ENCODE measurements around the gene ELAVL3.
A peak's percentile ranks its signal among the peaks of the same experiment; 100 is the strongest.

The ELAVL3 gene

DNA sequence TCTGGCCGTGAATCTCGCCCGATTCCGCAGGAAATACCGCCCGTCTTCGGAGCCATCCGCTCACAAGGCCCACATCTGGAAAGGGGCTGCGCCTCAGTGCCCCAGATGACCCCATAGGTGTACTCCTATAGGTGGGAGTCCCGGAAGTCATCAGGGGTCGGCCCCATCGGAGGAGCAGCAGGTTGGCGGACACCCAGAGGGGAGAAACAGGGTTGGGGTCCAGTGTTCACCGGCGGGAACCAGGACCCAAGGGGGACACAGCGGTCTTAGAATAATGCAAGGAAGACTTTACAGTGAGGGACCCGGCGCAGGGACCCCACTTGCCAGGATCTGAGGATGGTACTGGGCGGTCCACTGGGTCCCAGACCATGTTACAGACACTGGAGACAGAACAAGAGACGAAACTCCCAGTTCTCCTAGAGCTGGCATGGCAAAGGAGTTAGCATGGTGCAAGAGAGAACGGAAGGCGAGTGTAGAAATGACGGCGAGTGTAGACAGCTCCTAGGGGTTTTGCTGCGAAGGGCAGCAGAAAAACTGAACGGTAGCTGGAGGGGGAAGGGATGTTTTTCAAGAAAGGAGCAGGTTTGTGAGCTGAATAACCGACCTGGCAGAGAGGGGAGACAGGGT, 57.6 kb downstream of the ELAVL3 start:
- peaks cover 4% of the 10 kb centered on the region for H3K79me2 ChIP-seq
- peak overlapping the region; percentile 98 for H3K4me2 ChIP-seq (ENCODE audit: low read length)
- peaks cover 19% of the 10 kb centered on the region for H3K4me1 ChIP-seq
- no peaks in the 10 kb centered on the region for H3K9me3 ChIP-seq (ENCODE audit: control insufficient read depth, low read length)
- H3K9ac ChIP-seq, result no peak overlapping the region
- TF ChIP-seq, protein P1, sequence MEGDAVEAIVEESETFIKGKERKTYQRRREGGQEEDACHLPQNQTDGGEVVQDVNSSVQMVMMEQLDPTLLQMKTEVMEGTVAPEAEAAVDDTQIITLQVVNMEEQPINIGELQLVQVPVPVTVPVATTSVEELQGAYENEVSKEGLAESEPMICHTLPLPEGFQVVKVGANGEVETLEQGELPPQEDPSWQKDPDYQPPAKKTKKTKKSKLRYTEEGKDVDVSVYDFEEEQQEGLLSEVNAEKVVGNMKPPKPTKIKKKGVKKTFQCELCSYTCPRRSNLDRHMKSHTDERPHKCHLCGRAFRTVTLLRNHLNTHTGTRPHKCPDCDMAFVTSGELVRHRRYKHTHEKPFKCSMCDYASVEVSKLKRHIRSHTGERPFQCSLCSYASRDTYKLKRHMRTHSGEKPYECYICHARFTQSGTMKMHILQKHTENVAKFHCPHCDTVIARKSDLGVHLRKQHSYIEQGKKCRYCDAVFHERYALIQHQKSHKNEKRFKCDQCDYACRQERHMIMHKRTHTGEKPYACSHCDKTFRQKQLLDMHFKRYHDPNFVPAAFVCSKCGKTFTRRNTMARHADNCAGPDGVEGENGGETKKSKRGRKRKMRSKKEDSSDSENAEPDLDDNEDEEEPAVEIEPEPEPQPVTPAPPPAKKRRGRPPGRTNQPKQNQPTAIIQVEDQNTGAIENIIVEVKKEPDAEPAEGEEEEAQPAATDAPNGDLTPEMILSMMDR (IDR thresholded peaks at IDR 0.05), result no peak
- H3K36me3 ChIP-seq (ENCODE audit: control insufficient read depth, insufficient read depth, low read length), result no peaks in the 10 kb centered on the region
- H2AFZ ChIP-seq, result peak overlapping the region; percentile 63
- no peaks in the 10 kb centered on the region for H3K27me3 ChIP-seq (ENCODE audit: control insufficient read depth, insufficient read depth, low read length)
- peak overlapping the region; percentile 78 for H3K4me3 ChIP-seq (ENCODE audit: low read depth, low read length)
- peak overlapping the region; percentile 80 for H3K27ac ChIP-seq

DNA sequence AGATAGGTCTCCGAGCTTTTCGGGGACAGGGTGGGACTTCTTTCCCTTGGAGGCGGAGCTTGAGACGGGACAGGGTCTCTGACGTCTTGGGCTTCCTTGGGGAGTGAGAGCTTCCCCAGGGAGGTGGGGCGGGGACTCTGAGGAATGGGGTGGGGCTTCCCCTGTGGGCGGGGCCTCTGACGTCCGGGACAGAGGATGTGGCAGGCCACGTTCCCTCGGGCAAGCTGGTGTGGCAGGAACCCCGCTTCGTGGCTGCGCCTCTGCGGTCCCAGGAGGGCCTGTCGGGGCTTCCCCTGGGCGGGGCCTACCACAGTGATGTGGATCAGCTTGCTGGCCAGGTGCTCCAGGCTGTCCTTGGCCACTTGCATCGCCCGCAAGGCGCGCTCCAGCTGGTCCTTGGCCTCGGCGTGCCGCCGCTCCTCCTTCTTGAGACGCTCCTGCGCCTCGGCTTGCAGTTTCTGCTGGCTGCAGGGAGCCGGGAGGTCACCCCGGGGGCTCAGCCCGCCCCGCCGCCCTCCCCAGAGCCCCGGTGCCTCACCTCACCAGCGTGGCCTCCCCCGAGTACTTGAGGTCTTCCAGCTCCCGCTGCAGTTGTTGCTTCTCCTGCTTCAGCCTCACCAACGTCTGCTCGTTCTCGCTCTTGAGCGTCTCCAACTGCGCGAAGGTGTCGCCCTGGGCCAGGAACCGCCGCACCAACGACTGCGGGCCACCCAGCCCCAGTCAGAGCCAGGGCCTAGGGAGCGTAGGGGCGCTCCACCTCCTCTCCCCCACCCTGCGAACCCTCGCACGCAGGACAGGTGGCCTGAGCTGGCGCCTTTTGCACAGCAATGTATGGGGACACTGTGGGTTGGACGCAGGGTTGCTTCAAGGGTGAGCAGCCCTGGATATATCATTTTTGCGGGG, 58.4 kb downstream of the ELAVL3 start:
- H3K27me3 ChIP-seq (ENCODE audit: control insufficient read depth, insufficient read depth, low read length), result no peaks in the 10 kb centered on the region
- H3K9me3 ChIP-seq (ENCODE audit: control insufficient read depth, low read length), result no peaks in the 10 kb centered on the region
- H3K4me2 ChIP-seq (ENCODE audit: low read length), result peak overlapping the region; percentile 98
- H3K36me3 ChIP-seq (ENCODE audit: control insufficient read depth, insufficient read depth, low read length), result no peaks in the 10 kb centered on the region
- peaks cover 19% of the 10 kb centered on the region for H3K4me1 ChIP-seq
- H3K27ac ChIP-seq, result no peak overlapping the region
- no peak overlapping the region for H3K4me3 ChIP-seq (ENCODE audit: low read depth, low read length)
- TF ChIP-seq, protein P1 (IDR thresholded peaks at IDR 0.05), result no peak
- peaks cover 4% of the 10 kb centered on the region for H3K79me2 ChIP-seq
- H3K9ac ChIP-seq, result no peak overlapping the region
- H2AFZ ChIP-seq, result no peak overlapping the region

DNA sequence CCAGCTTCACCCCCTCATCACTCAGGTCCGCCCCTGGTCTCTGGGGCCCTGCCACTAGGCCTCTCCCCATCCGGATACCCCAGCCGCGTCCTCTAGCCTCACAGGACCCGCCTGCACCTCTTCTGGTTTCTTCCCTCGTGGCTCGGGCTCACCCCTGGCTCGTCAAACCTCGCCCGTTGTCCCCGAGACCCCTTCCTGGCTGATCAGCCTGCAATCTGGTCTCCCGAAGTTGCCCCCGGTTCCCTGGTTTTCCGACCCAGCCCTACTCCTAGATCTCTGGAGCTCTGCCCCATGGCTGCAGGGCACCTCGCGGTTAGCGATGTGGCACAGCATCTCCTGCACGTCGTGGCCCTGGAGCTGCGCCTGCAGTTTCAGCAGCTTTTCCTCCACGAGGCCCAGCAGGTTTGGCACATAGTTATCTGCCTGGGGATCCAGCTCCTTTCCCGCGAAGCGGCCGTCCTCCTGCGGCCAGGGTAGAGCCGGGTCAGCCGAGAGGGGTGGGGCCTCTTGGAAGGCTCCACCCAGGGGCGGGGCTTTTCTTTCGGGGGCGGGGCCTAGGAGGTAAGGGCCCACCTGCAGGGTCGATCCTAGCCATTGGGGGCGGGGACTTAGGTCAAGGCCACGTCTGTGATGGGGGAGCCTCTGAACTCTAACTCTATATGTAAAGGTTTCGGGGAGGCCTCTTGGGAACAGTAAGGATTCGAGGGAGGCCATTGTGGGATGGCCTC, 59.3 kb downstream of the ELAVL3 start:
- Histone ChIP-seq H3K9ac (no peak overlapping the region), H3K79me2 (peaks cover 4% of the 10 kb centered on the region), H2AFZ (peak overlapping the region; percentile 92), H3K27ac (peak overlapping the region; percentile 97), H3K4me2 (ENCODE audit: low read length) (peak overlapping the region; percentile 3), H3K36me3 (ENCODE audit: control insufficient read depth, insufficient read depth, low read length) (no peaks in the 10 kb centered on the region), H3K4me1 (peaks cover 19% of the 10 kb centered on the region), H3K4me3 (ENCODE audit: low read depth, low read length) (no peak overlapping the region), H3K9me3 (ENCODE audit: control insufficient read depth, low read length) (no peaks in the 10 kb centered on the region), H3K27me3 (ENCODE audit: control insufficient read depth, insufficient read depth, low read length) (no peaks in the 10 kb centered on the region)
- TF ChIP-seq, protein P1 (IDR thresholded peaks at IDR 0.05), result no peak

DNA sequence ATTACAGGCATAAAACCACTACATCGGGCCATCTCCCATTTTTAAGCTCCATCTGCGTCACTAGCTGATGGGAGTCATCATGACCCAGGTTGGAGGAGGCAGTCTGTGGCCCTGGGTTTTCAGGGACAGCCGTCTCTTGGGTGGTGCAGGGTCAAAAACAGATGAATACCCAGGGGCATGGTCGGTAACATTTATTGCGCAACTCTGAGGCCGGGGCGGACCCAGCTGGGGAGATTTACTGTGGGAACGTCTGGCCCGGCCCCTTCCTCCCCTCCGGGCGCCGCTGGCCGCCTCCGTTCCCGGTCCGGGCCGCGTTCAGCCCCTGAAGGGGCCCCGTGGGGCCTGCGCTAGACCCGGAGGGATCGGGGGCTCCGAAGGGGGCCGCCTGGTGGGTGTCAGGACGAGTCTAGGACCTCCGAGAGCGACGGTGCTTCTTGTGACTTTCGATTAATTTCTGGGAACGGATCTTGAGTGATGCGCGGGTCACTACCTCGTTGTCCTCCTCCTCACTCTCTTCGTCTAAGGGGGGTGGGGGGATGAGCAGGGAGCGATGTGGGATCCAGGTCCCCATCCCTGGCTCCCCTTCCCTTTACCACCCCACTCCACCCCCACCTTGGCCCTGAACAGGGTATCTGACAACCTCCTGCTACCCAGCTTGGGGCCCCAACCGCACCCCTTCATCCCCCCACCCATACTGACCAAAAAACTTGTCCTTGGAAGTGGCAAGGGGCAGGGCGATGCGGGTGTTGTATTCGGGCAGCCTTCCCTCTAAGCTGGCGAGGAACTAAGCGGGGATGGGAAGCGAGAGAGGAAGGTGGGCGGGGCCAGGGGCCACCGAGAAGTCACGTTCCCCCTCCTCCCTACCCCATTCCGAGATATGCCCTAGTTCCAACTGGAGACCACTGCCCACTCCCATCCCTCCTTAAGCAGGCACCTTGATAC, 60.1 kb downstream of the ELAVL3 start:
- peak overlapping the region; percentile 97 for H3K27ac ChIP-seq
- H3K9me3 ChIP-seq (ENCODE audit: control insufficient read depth, low read length), result no peaks in the 10 kb centered on the region
- peak overlapping the region; percentile 1 for H3K4me3 ChIP-seq (ENCODE audit: low read depth, low read length)
- TF ChIP-seq, protein P1 (IDR thresholded peaks at IDR 0.05), result no peak
- peak overlapping the region; percentile 92 for H2AFZ ChIP-seq
- no peaks in the 10 kb centered on the region for H3K36me3 ChIP-seq (ENCODE audit: control insufficient read depth, insufficient read depth, low read length)
- peaks cover 19% of the 10 kb centered on the region for H3K4me1 ChIP-seq
- H3K9ac ChIP-seq, result peak overlapping the region; percentile 30
- no peaks in the 10 kb centered on the region for H3K27me3 ChIP-seq (ENCODE audit: control insufficient read depth, insufficient read depth, low read length)
- H3K79me2 ChIP-seq, result peaks cover 4% of the 10 kb centered on the region
- peak overlapping the region; percentile 3 for H3K4me2 ChIP-seq (ENCODE audit: low read length)

All from parathyroid adenoma (tissue), 2 donors.